ENCODE data around the gene CCSER2.

The CCSER2 gene

DNA sequence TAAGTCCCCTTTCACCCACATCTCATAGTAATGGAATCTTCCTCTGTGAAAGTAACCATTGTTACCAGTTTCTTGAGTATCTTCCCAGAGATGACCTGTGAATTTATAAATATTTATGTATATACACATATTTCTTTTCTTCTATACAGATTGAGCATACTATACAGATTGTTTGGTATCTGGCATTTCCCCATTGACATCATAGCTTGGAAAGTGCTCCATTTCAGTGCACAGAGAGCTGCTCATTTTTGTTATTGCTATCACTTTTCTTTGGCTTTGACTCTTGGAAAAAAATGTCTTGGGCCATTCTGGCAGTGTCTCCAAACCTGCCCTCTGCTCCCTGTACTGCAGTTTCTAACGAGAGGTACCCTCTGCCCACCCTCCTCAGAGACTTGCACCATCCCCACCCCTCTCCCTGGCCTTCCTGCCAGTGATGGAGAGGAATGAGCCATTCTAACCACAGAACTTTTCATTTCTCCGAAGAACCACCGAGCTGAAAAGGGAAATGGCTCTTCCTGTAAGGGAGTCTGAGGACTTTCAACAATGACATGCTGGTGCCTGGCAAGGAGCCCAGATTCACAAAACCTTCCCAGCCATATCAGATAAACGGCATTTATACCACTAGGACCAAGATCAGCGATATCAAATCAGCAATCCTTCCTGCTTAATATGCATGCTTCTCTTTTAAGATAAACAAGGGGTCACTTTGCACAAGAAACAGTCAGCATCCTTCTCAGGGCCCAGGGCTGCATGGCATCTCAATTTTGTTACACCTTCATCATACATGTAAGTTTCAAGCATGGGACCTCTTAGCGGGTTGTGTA lies 19.7 kb upstream of the CCSER2 start:
- H3K27me3 Mint-ChIP-seq (ENCODE audit: low read depth), result peaks cover 11% of the 10 kb centered on the region
- no peaks in the 10 kb centered on the region for H3K36me3 Mint-ChIP-seq (ENCODE audit: low read depth)
- H3K4me3 Mint-ChIP-seq, result no peak overlapping the region
- H3K27ac Mint-ChIP-seq, result no peak overlapping the region
- H3K4me1 Mint-ChIP-seq, result peaks cover 4% of the 10 kb centered on the region
- no peaks in the 10 kb centered on the region for H3K9me3 Mint-ChIP-seq
- TF ChIP-seq, protein P1, sequence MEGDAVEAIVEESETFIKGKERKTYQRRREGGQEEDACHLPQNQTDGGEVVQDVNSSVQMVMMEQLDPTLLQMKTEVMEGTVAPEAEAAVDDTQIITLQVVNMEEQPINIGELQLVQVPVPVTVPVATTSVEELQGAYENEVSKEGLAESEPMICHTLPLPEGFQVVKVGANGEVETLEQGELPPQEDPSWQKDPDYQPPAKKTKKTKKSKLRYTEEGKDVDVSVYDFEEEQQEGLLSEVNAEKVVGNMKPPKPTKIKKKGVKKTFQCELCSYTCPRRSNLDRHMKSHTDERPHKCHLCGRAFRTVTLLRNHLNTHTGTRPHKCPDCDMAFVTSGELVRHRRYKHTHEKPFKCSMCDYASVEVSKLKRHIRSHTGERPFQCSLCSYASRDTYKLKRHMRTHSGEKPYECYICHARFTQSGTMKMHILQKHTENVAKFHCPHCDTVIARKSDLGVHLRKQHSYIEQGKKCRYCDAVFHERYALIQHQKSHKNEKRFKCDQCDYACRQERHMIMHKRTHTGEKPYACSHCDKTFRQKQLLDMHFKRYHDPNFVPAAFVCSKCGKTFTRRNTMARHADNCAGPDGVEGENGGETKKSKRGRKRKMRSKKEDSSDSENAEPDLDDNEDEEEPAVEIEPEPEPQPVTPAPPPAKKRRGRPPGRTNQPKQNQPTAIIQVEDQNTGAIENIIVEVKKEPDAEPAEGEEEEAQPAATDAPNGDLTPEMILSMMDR (IDR thresholded peaks at IDR 0.05; ENCODE audit: unreplicated experiment in 3 of 3), result no peak

DNA sequence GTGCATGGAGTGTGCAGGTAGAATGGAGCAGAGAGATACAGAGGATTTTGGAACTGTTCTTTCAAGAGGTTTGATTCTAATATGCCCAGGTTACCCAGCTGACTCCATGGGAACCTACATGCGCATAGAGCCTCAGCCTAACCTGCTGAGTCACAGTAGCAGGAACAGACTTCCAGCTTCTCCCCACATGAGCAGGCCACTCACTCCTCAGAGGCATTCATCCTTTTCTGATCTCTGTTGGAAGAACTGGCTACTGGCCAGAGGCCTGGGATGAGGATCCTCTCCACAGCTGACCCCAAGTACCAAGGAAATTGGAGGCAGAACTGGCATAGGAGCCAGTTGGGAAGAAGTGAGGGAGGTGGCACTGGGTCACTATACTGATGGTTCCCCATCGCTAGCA lies 17.9 kb upstream of the CCSER2 start:
- Mint-ChIP-seq H3K27ac (no peak overlapping the region), H3K27me3 (ENCODE audit: low read depth) (peaks cover 7% of the 10 kb centered on the region), H3K36me3 (ENCODE audit: low read depth) (no peaks in the 10 kb centered on the region), H3K9me3 (no peaks in the 10 kb centered on the region), H3K4me3 (no peak overlapping the region), H3K4me1 (peaks cover 4% of the 10 kb centered on the region)
- TF ChIP-seq, protein P1 (IDR thresholded peaks at IDR 0.05; ENCODE audit: unreplicated experiment in 3 of 3), result no peak

DNA sequence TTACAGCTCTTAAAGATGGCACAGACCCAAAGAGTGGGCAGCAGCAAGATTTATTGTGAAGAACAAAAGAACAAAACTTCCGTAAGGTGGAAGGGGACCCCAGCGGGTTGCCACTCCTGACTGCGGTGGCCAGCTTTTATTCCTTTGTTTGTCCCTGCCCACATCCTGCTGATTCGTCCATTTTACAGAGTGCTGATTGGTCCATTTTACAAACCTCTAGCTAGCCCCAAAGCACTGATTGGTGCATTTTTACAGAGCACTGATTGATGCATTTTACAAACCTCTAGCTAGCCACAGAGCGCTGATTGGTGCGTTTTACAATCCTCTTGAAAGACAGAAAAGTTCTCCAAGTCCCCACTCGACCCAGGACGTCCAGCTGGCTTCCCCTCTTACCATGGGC lies 16.8 kb upstream of the CCSER2 start:
- peaks cover 4% of the 10 kb centered on the region for H3K27me3 Mint-ChIP-seq (ENCODE audit: low read depth)
- H3K27ac Mint-ChIP-seq, result no peak overlapping the region
- peaks cover 4% of the 10 kb centered on the region for H3K4me1 Mint-ChIP-seq
- no peak overlapping the region for H3K4me3 Mint-ChIP-seq
- TF ChIP-seq, protein P1 (IDR thresholded peaks at IDR 0.05; ENCODE audit: unreplicated experiment in 3 of 3), result no peak
- H3K9me3 Mint-ChIP-seq, result no peaks in the 10 kb centered on the region
- no peaks in the 10 kb centered on the region for H3K36me3 Mint-ChIP-seq (ENCODE audit: low read depth)

DNA sequence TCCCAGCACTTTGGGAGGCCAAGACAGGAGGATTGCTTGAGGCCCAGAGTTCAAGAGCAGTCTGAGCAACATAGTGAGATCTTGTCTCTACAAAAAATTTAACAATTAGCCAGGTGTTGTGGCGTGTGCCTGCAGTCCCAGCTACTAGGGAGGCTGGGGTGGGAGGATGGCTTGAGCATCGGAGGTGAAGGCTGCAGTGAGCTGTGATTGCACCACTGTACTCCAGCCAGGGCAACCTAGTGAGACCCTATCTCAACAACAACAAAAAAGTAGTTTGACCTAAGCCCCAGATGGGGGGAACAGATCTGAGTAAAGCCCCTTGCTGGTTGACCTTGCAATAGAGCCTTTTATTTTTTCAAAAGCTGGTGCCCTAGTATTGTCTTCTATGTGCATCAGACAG lies 15.6 kb upstream of the CCSER2 start:
- Mint-ChIP-seq H3K4me3 (no peak overlapping the region), H3K27me3 (ENCODE audit: low read depth) (peaks cover 4% of the 10 kb centered on the region), H3K36me3 (ENCODE audit: low read depth) (no peaks in the 10 kb centered on the region), H3K27ac (no peak overlapping the region), H3K4me1 (peaks cover 4% of the 10 kb centered on the region), H3K9me3 (no peaks in the 10 kb centered on the region)
- TF ChIP-seq, protein P1 (IDR thresholded peaks at IDR 0.05; ENCODE audit: unreplicated experiment in 3 of 3), result no peak

GRCh38 chr10:84314275-84314674 lies 14.1 kb upstream of the CCSER2 start:
- no peak overlapping the region for H3K27ac Mint-ChIP-seq
- no peaks in the 10 kb centered on the region for H3K4me1 Mint-ChIP-seq
- H3K36me3 Mint-ChIP-seq (ENCODE audit: low read depth), result no peaks in the 10 kb centered on the region
- no peak overlapping the region for H3K4me3 Mint-ChIP-seq
- peaks cover 4% of the 10 kb centered on the region for H3K27me3 Mint-ChIP-seq (ENCODE audit: low read depth)
- TF ChIP-seq, protein P1 (IDR thresholded peaks at IDR 0.05; ENCODE audit: unreplicated experiment in 3 of 3), result no peak
- H3K9me3 Mint-ChIP-seq, result no peaks in the 10 kb centered on the region

- Mint-ChIP-seq H3K27ac (no peak overlapping the region), H3K9me3 (no peaks in the 10 kb centered on the region), H3K27me3 (ENCODE audit: low read depth) (no peaks in the 10 kb centered on the region), H3K4me3 (no peak overlapping the region), H3K36me3 (ENCODE audit: low read depth) (no peaks in the 10 kb centered on the region), H3K4me1 (no peaks in the 10 kb centered on the region)
- TF ChIP-seq, protein P1 (IDR thresholded peaks at IDR 0.05; ENCODE audit: unreplicated experiment in 3 of 3), result no peak
These were observed 11.2 kb upstream of the CCSER2 start for GRCh38 chr10:84317174-84317573.
